Activated T-cell treated with anti-CD3 and anti-CD28 coated beads for 48 hours (primary cell): Measurements from ENCODE around the gene PHF21A.
"Not testable (repeated sequence)": the region's sequence is repeated elsewhere in the genome, so short reads cannot be mapped to it uniquely, and the experiment has no call there.

ENCODE experiments used
- DNase-seq: peaks from one replicate; pipeline ENCODE4 v3.0.0-alpha.2; 2020; ENCODE audit warnings: low read depth

The PHF21A gene

GRCh38 chr11:46034041-46034440 lies 87.2 kb downstream of the PHF21A start:
- DNase-seq = no peak

GRCh38 chr11:46026606-46027293 lies 94.5 kb downstream of the PHF21A start:
- no peak for DNase-seq

GRCh38 chr11:46020084-46020599 lies 101.1 kb downstream of the PHF21A start:
- DNase-seq = no peak

- DNase-seq = no peak
Observed at GRCh38 chr11:46018651-46019050, 102.6 kb downstream of the PHF21A start.

GRCh38 chr11:46017341-46017740 lies 103.9 kb downstream of the PHF21A start:
- DNase-seq = no peak

- no peak for DNase-seq
Observed at GRCh38 chr11:46015941-46016340, 105.3 kb downstream of the PHF21A start.

GRCh38 chr11:46014168-46014567 lies 107.1 kb downstream of the PHF21A start:
- not testable (repeated sequence) for DNase-seq

- no peak for DNase-seq
Observed at GRCh38 chr11:46012185-46012584, 109.1 kb downstream of the PHF21A start.

GRCh38 chr11:46010100-46010499 lies 111.2 kb downstream of the PHF21A start:
- DNase-seq = no peak

GRCh38 chr11:46009647-46010046 lies 111.6 kb downstream of the PHF21A start:
- DNase-seq = no peak

- no peak for DNase-seq
Observed at GRCh38 chr11:46006418-46007070, 114.7 kb downstream of the PHF21A start.

- no peak for DNase-seq
Observed at GRCh38 chr11:46003572-46003971, 117.7 kb downstream of the PHF21A start.

- no peak for DNase-seq
Observed at GRCh38 chr11:46002189-46002588, 119.1 kb downstream of the PHF21A start.

- DNase-seq = no peak
Observed at GRCh38 chr11:46001448-46001914, 119.8 kb downstream of the PHF21A start.

GRCh38 chr11:45997599-45997998 lies 123.7 kb downstream of the PHF21A start:
- DNase-seq = no peak

GRCh38 chr11:45995342-45995734 lies 125.9 kb downstream of the PHF21A start:
- DNase-seq = no peak

GRCh38 chr11:45994371-45995341 lies 126.6 kb downstream of the PHF21A start:
- no peak for DNase-seq

- no peak for DNase-seq
Observed at GRCh38 chr11:45993531-45994001, 127.7 kb downstream of the PHF21A start.

- DNase-seq = no peak
Observed at GRCh38 chr11:45988921-45989320, 132.3 kb downstream of the PHF21A start.

- no peak for DNase-seq
Observed at GRCh38 chr11:45985212-45985611, 136.0 kb downstream of the PHF21A start.

- DNase-seq = no peak
Observed at GRCh38 chr11:45984192-45984591, 137.1 kb downstream of the PHF21A start.

GRCh38 chr11:45983471-45983845 lies 137.8 kb downstream of the PHF21A start:
- no peak for DNase-seq
